ENCODE data around the gene ATG16L1. TPM values are rescaled to one million over a fixed set of nuclear protein-coding genes. Genes with fewer than 3 reads are reported as not detected.

ATG16L1 gene
- total RNA-seq, 1 donor: 29.3 TPM

GRCh38 chr2:233301248-233301647 is 49.8 kb downstream of the ATG16L1 start:
- Histone ChIP-seq H3K9me3 (ENCODE audit: low read depth, low read length) (no peaks in the 10 kb centered on the region), H3K4me3 (ENCODE audit: insufficient read depth, low read length) (no peak overlapping the region), H3K27ac (ENCODE audit: low read depth, low read length) (no peak overlapping the region), H3K27me3 (ENCODE audit: insufficient read depth, low read length) (no peaks in the 10 kb centered on the region), H4K20me1 (ENCODE audit: insufficient read depth, low read length) (no peaks in the 10 kb centered on the region), H3K79me2 (ENCODE audit: insufficient read depth, low read length) (no peaks in the 10 kb centered on the region), H3K4me2 (ENCODE audit: insufficient read depth, low read length) (no peak overlapping the region), H2AFZ (ENCODE audit: low read length) (no peak overlapping the region), H3K36me3 (ENCODE audit: insufficient read depth, low read length) (peaks cover 7% of the 10 kb centered on the region), H3K4me1 (ENCODE audit: insufficient read depth, low read length) (no peaks in the 10 kb centered on the region)
- DNase-seq (ENCODE audit: insufficient read length, low spot score, missing footprints): no peak
- no peak for TF ChIP-seq CTCF (IDR thresholded peaks at IDR 0.05; ENCODE audit: extremely low read depth, low read depth, low read length)

- TF ChIP-seq CTCF (IDR thresholded peaks at IDR 0.05; ENCODE audit: extremely low read depth, low read depth, low read length): no peak
- Histone ChIP-seq H3K36me3 (ENCODE audit: insufficient read depth, low read length) (peaks cover 5% of the 10 kb centered on the region), H3K27me3 (ENCODE audit: insufficient read depth, low read length) (no peaks in the 10 kb centered on the region), H4K20me1 (ENCODE audit: insufficient read depth, low read length) (no peaks in the 10 kb centered on the region), H3K27ac (ENCODE audit: low read depth, low read length) (no peak overlapping the region), H3K4me2 (ENCODE audit: insufficient read depth, low read length) (no peak overlapping the region), H3K4me1 (ENCODE audit: insufficient read depth, low read length) (no peaks in the 10 kb centered on the region), H3K4me3 (ENCODE audit: insufficient read depth, low read length) (no peak overlapping the region), H2AFZ (ENCODE audit: low read length) (no peak overlapping the region), H3K9me3 (ENCODE audit: low read depth, low read length) (no peaks in the 10 kb centered on the region), H3K79me2 (ENCODE audit: insufficient read depth, low read length) (no peaks in the 10 kb centered on the region)
- no peak for DNase-seq (ENCODE audit: insufficient read length, low spot score, missing footprints)
Observed at GRCh38 chr2:233301811-233302210, 50.3 kb downstream of the ATG16L1 start.

GRCh38 chr2:233303252-233303651 is 51.8 kb downstream of the ATG16L1 start:
- Histone ChIP-seq H3K79me2 (ENCODE audit: insufficient read depth, low read length) (no peaks in the 10 kb centered on the region), H2AFZ (ENCODE audit: low read length) (no peak overlapping the region), H3K27me3 (ENCODE audit: insufficient read depth, low read length) (no peaks in the 10 kb centered on the region), H3K4me3 (ENCODE audit: insufficient read depth, low read length) (no peak overlapping the region), H4K20me1 (ENCODE audit: insufficient read depth, low read length) (no peaks in the 10 kb centered on the region), H3K27ac (ENCODE audit: low read depth, low read length) (no peak overlapping the region), H3K4me2 (ENCODE audit: insufficient read depth, low read length) (no peak overlapping the region), H3K36me3 (ENCODE audit: insufficient read depth, low read length) (no peaks in the 10 kb centered on the region), H3K4me1 (ENCODE audit: insufficient read depth, low read length) (no peaks in the 10 kb centered on the region), H3K9me3 (ENCODE audit: low read depth, low read length) (no peaks in the 10 kb centered on the region)
- no peak for DNase-seq (ENCODE audit: insufficient read length, low spot score, missing footprints)
- TF ChIP-seq CTCF (IDR thresholded peaks at IDR 0.05; ENCODE audit: extremely low read depth, low read depth, low read length): no peak

- H2AFZ ChIP-seq (ENCODE audit: low read length): no peak within 1 kb of the TSS
- H3K9me3 ChIP-seq (ENCODE audit: low read depth, low read length): no peaks in the 10 kb centered on the region
- H3K27me3 ChIP-seq (ENCODE audit: insufficient read depth, low read length): peaks cover 9% of the 10 kb centered on the region
- H3K4me3 ChIP-seq (ENCODE audit: insufficient read depth, low read length): no peak within 1 kb of the TSS
- H3K36me3 ChIP-seq (ENCODE audit: insufficient read depth, low read length): no peaks in the 10 kb centered on the region
- H3K4me1 ChIP-seq (ENCODE audit: insufficient read depth, low read length): no peaks in the 10 kb centered on the region
- no peaks in the 10 kb centered on the region for H4K20me1 ChIP-seq (ENCODE audit: insufficient read depth, low read length)
- TF ChIP-seq CTCF (IDR thresholded peaks at IDR 0.05; ENCODE audit: extremely low read depth, low read depth, low read length): no peak
- no peak within 1 kb of the TSS for H3K27ac ChIP-seq (ENCODE audit: low read depth, low read length)
- no peak within 1 kb of the TSS for H3K4me2 ChIP-seq (ENCODE audit: insufficient read depth, low read length)
- no peaks in the 10 kb centered on the region for H3K79me2 ChIP-seq (ENCODE audit: insufficient read depth, low read length)
- DNase-seq (ENCODE audit: insufficient read length, low spot score, missing footprints): no peak
Observed at GRCh38 chr2:233307565-233307964, 56.1 kb downstream of the ATG16L1 start, which contains the start of gene SAG. Gene SAG, plus strand, starts transcription at chr2:233307816. Its CDS starts 1,374 bp downstream, at chr2:233309190.

Data from osteoblast (primary cell).